HL-60 (cell line): Measurements from ENCODE around the gene BCAN.

Source experiments
- DNase-seq, 2 experiments: peaks; one replicate each; pipeline ENCODE4 v3.0.0-alpha.2; 2010 to 2020; ENCODE audit warnings: low read depth in 1 of 2, low spot score in 1 of 2
- H3K27ac ChIP-seq: fragments of 250-450 bp; sonication (Bioruptor Pico); replicated peaks from 2 replicates; pipeline ENCODE4 v1.5.1; 2020; ENCODE audit warnings: mild to moderate bottlenecking, moderate library complexity
- H3K27me3 ChIP-seq: fragments of 250-450 bp; sonication (Bioruptor Pico); 2 replicates; pipeline ENCODE4 v1.5.1; 2021; ENCODE audit warnings: mild to moderate bottlenecking, moderate library complexity; ENCODE audit not compliant: insufficient read depth, poor library complexity, severe bottlenecking
- H3K4me3 ChIP-seq: replicated peaks from 2 replicates; pipeline ENCODE4 v1.5.1; 2011; ENCODE audit warnings: mild to moderate bottlenecking, control low read depth, low read length; ENCODE audit not compliant: insufficient read depth
- CTCF ChIP-seq: IDR thresholded peaks from one replicate; pipeline ENCODE4 v1.5.1; 2011; ENCODE audit warnings: low read length, control low read depth, inconsistent platforms; ENCODE audit not compliant: insufficient read depth
- GABPA ChIP-seq: IDR thresholded peaks from 2 replicates; pipeline ENCODE4 v1.6.1; 2012; ENCODE audit warnings: low read depth
- POLR2AphosphoS5 ChIP-seq: IDR thresholded peaks from 2 replicates; pipeline ENCODE4 v1.6.1; 2012; ENCODE audit warnings: low read depth
- REST ChIP-seq: IDR thresholded peaks from 2 replicates; pipeline ENCODE4 v1.6.1; 2012; ENCODE audit warnings: low read depth; ENCODE audit not compliant: insufficient replicate concordance
- SPI1 ChIP-seq: IDR thresholded peaks from 2 replicates; pipeline ENCODE4 v1.6.1; 2012; ENCODE audit warnings: low read depth, mild to moderate bottlenecking, borderline replicate concordance

The BCAN gene

GRCh38 chr1:156659988-156660751, 18.3 kb downstream of the BCAN start:
- Histone ChIP-seq H3K27me3 (peaks cover 3% of the 10 kb centered on the region), H3K4me3 (peak overlapping the region; percentile 44), H3K27ac (peak overlapping the region; percentile 67)
- peak; percentile 93 to 98 for DNase-seq
- no peak for TF ChIP-seq SPI1
- peak; percentile 9; the same call in 1 of the 2 replicates for TF ChIP-seq POLR2AphosphoS5
- peak; percentile 91 for TF ChIP-seq CTCF

GRCh38 chr1:156660752-156661112, 18.8 kb downstream of the BCAN start:
- peaks cover 3% of the 10 kb centered on the region for H3K27me3 ChIP-seq
- peak overlapping the region; percentile 44 for H3K4me3 ChIP-seq
- TF ChIP-seq GABPA (no peak), SPI1 (no peak), REST (no peak), POLR2AphosphoS5 (no peak), CTCF (no peak)
- peak overlapping the region; percentile 67 for H3K27ac ChIP-seq
- no peak for DNase-seq

GRCh38 chr1:156662005-156662799, 20.3 kb downstream of the BCAN start:
- Histone ChIP-seq H3K4me3 (no peak overlapping the region), H3K27ac (peak overlapping the region; percentile 67), H3K27me3 (no peaks in the 10 kb centered on the region)
- peak in 1 of 2 experiments; percentile 41 for DNase-seq
- TF ChIP-seq SPI1 (peak; percentile 81), POLR2AphosphoS5 (no peak)

GRCh38 chr1:156662800-156663055, 20.8 kb downstream of the BCAN start:
- TF ChIP-seq CTCF (no peak), SPI1 (no peak), REST (no peak), GABPA (no peak), POLR2AphosphoS5 (no peak)
- H3K27me3 ChIP-seq: no peaks in the 10 kb centered on the region
- H3K27ac ChIP-seq: no peak overlapping the region
- no peak overlapping the region for H3K4me3 ChIP-seq
- DNase-seq: no peak
